K562 (cell line): ENCODE measurements around the gene INO80. TPM values are rescaled to one million over a fixed set of nuclear protein-coding genes. Genes with fewer than 3 reads are reported as not detected.

Experiments
- ATAC-seq: fragments of 200-7000 bp; cut with Tn5 transposase; 3 replicates; pipeline ENCODE4 v1.9.1; 2020; ENCODE audit warnings: moderate library complexity
- BruUV-seq: library from RNA; stranded (reverse); fragments of 400-500 nt; replicated peaks from 2 replicates; lab custom pipeline; 2021; lab: Mats Ljungman, UMichigan
- CTCF ChIA-PET: fragments of 300-600 bp; formaldehyde crosslinking; extraction: SDS; loops from one replicate; lab custom pipeline; 2021; ENCODE audit warnings: low intra/inter-chr PET ratio; lab: Yijun Ruan, JAX
- POLR2A ChIA-PET: fragments of 300-600, 350-650 bp; sonication (Branson Sonifier 250); formaldehyde crosslinking; extraction: SDS; loops from one replicate; lab custom pipeline; 2021; ENCODE audit warnings: antibody characterized with exemption, inconsistent platforms; lab: Yijun Ruan, JAX
- DNase-seq, 4 experiments: peaks; one replicate each; pipeline versions ENCODE4 v3.0.0 to v3.0.0-alpha.2; 2011 to 2018; ENCODE audit warnings: low spot score in 3 of 4, mixed read lengths in 3 of 4; ENCODE audit errors: extremely low read depth in 1 of 4
- FAIRE-seq: peaks from 2 replicates; lab custom pipeline; 2011; peaks lifted over from hg19 to GRCh38; lab: Jason Lieb, UNC
- H2AFZ ChIP-seq: 2 replicates; pipeline ENCODE4 v1.6.0; 2011; ENCODE audit warnings: low read depth, low read length, control low read depth, inconsistent platforms
- H3K27ac ChIP-seq: fragments of 200-600 bp; 3 replicates; pipeline ENCODE4 v1.8.0; 2011; ENCODE audit warnings: low read depth, mild to moderate bottlenecking, control low read depth, inconsistent platforms, low read length, moderate library complexity, mixed read lengths; ENCODE audit errors: extremely low read depth
- H3K27me3 ChIP-seq, 2 experiments: fragments of 300-600 bp in 1 of 2; 2 replicates in 1 of 2; 3 replicates in 1 of 2; pipeline versions ENCODE4 v1.6.0 to v1.8.0; 2011; ENCODE audit warnings: inconsistent platforms in 2 of 2, low read length in 2 of 2, mild to moderate bottlenecking in 1 of 2, mixed read lengths in 1 of 2, moderate library complexity in 1 of 2; ENCODE audit not compliant: control insufficient read depth in 2 of 2, insufficient read depth in 2 of 2
- H3K36me3 ChIP-seq: fragments of 300-600 bp; 3 replicates; pipeline ENCODE4 v1.8.0; 2011; ENCODE audit warnings: mild to moderate bottlenecking, low read length, inconsistent platforms; ENCODE audit not compliant: control insufficient read depth, insufficient read depth
- H3K4me1 ChIP-seq, 2 experiments: fragments of 200-600 bp in 1 of 2; replicated peaks in 1 of 2; 2 replicates in 1 of 2; 3 replicates in 1 of 2; pipeline versions ENCODE4 v1.5.1 to v1.8.0; 2011; ENCODE audit warnings: inconsistent platforms in 2 of 2, low read length in 2 of 2, mild to moderate bottlenecking in 1 of 2, mixed read lengths in 1 of 2, moderate library complexity in 1 of 2; ENCODE audit not compliant: control insufficient read depth in 2 of 2, insufficient read depth in 2 of 2
- H3K4me2 ChIP-seq: 2 replicates; pipeline ENCODE4 v1.6.1; 2011; ENCODE audit warnings: low read length, control low read depth, inconsistent platforms, mixed read lengths; ENCODE audit not compliant: insufficient read depth
- H3K4me3 ChIP-seq: fragments of 200-600 bp; sonication (generic), shearing (Covaris generic); 2 replicates; pipeline ENCODE4 v1.5.1; 2016; ENCODE audit warnings: control low read depth, inconsistent platforms
- H3K79me2 ChIP-seq: fragments of 200-600 bp; 3 replicates; pipeline ENCODE4 v1.8.0; 2011; ENCODE audit warnings: low read length, inconsistent platforms; ENCODE audit not compliant: control insufficient read depth, insufficient read depth
- H3K9ac ChIP-seq, 2 experiments: 2 replicates each; pipeline versions ENCODE4 v1.6.0 to v1.6.1; 2011; ENCODE audit warnings: low read depth in 2 of 2, low read length in 2 of 2, control low read depth in 1 of 2, inconsistent platforms in 1 of 2, mild to moderate bottlenecking in 1 of 2, mixed read lengths in 1 of 2; ENCODE audit not compliant: insufficient read depth in 1 of 2
- H3K9me1 ChIP-seq: one replicate; pipeline ENCODE4 v1.6.0; 2011; ENCODE audit warnings: inconsistent platforms, mild to moderate bottlenecking, low read length, moderate library complexity; ENCODE audit not compliant: control insufficient read depth, insufficient read depth
- H3K9me3 ChIP-seq: replicated peaks from 2 replicates; pipeline ENCODE4 v1.5.1; 2011; ENCODE audit warnings: low read depth, low read length, inconsistent platforms; ENCODE audit not compliant: control insufficient read depth, insufficient read depth
- H4K20me1 ChIP-seq: replicated peaks from 2 replicates; pipeline ENCODE4 v1.6.1; 2011; ENCODE audit warnings: low read length, inconsistent platforms, mixed read lengths; ENCODE audit not compliant: control insufficient read depth, insufficient read depth
- IRF2 ChIP-seq: sonication (generic); formaldehyde crosslinking; IDR thresholded peaks from 2 replicates; pipeline ENCODE4 v1.8.1; 2022; ENCODE audit warnings: mild to moderate bottlenecking, missing genetic modification reagents
- POLR2G ChIP-seq: fragments of 200-400 bp; formaldehyde crosslinking; IDR thresholded peaks from 2 replicates; pipeline ENCODE4 v1.6.1; 2017; ENCODE audit warnings: low read depth, mild to moderate bottlenecking, antibody characterized with exemption, low read length, moderate library complexity
- RBFOX2 ChIP-seq: fragments of 200-400 bp; formaldehyde crosslinking; IDR thresholded peaks from 2 replicates; pipeline ENCODE4 v1.6.1; 2017; ENCODE audit warnings: low read depth, mild to moderate bottlenecking, low read length, moderate library complexity
- RBM22 ChIP-seq: fragments of 200-400 bp; formaldehyde crosslinking; IDR thresholded peaks from 2 replicates; pipeline ENCODE4 v1.6.1; 2018; ENCODE audit warnings: low read length, low read depth; ENCODE audit not compliant: poor library complexity, severe bottlenecking
- WGBS: fragments of 100-300 bp; shearing (Covaris generic); methylation state at CpG from one replicate; pipeline ENCODE4 v1.1.6; 2016; ENCODE audit warnings: low coverage, mixed read lengths; ENCODE audit not compliant: insufficient coverage; ENCODE audit errors: missing lambda C conversion rate; 5-methylcytosine and 5-hydroxymethylcytosine counted together
- in situ Hi-C: fragments of 300-500 bp; cut with MboI; formaldehyde crosslinking; loops from 4 replicates; pipeline ENCODE4 v1.15.0; 2018; ENCODE audit warnings: inconsistent platforms, mixed read lengths
- intact Hi-C: fragments of 100-400 bp; cut with micrococcal nuclease; formaldehyde crosslinking; loops from 2 replicates; pipeline ENCODE4 v1.14.2; 2022
- polyA plus RNA-seq, 8 experiments: library from polyadenylated mRNA; depleted of rRNA in 4 of 8; stranded (reverse) in 5 of 8; unstranded in 3 of 8; fragments of >200 nt; fragmentation: Nextera tagmentation in 2 of 8; fragmentation: Illumina TruSeq in 1 of 8; extraction: Ambion mirVana in 2 of 8; extraction: Trizol in 1 of 8; gene quantifications; 2 replicates each; pipeline versions ENCODE4 v1.2.1 to v1.2.3, GENCODE V29; 2011 to 2014; ENCODE audit warnings: inconsistent platforms in 1 of 8, missing spikeins in 1 of 8
- total RNA-seq, 7 experiments: library from RNA; depleted of rRNA in 6 of 7; stranded (reverse); fragments of >200 nt in 6 of 7; fragmentation: Illumina TruSeq in 2 of 7; extraction: Trizol in 2 of 7; gene quantifications; 2 replicates each; pipeline versions ENCODE4 v1.2.1 to v1.2.3, GENCODE V29; 2011 to 2021; ENCODE audit warnings: low replicate concordance in 1 of 7
- TF ChIP-seq, protein P1 (sequence below): sonication (generic); formaldehyde crosslinking; IDR thresholded peaks from 2 replicates; pipeline ENCODE4 v1.8.0; 2022; ENCODE audit warnings: missing genetic modification reagents, mild to moderate bottlenecking, moderate library complexity, borderline replicate concordance
- TF ChIP-seq, protein P2 (sequence below): sonication (generic); formaldehyde crosslinking; IDR thresholded peaks from 2 replicates; pipeline ENCODE4 v1.8.1; 2023; ENCODE audit warnings: mild to moderate bottlenecking, missing genetic modification reagents

INO80 gene
- total and polyA plus RNA-seq, 9 of the 15 experiments (the other 6 are each of a cell fraction or from before 2014, with no cell fraction given), result 1.1 to 25.7 (median 19.9) TPM

DNA sequence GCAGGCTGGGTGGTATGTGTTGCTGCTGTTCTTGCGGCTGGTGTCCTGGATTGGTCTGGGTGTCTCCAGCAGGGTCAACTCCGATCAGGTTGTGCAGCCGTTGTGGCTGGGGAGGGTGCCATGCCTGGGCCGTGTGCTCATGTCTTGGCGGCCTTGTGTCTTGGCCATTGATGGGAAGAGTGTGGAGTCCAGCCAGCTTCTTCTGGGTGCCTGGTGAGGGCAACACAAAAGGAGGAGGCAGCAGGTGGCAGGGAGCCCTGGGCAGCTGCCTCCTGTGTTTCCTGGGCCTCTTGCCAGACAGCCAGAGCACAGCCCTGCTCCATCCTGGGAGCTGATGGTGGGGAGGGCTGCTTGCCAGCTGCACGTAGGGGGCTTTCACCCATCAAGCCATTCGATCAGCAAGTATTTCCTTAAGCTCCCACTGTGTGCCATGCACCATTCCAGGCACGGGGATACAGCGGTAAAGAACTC is 158.5 kb downstream of the INO80 start:
- Histone ChIP-seq H3K9ac (no peak overlapping the region), H3K79me2 (peaks cover 9% of the 10 kb centered on the region; the same call in 2 of the 3 replicates), H3K4me2 (no peak overlapping the region), H3K4me3 (no peak overlapping the region), H3K36me3 (no peaks in the 10 kb centered on the region; the same call in 2 of the 3 replicates), H3K4me1 (peaks cover 7 to 36% of the 10 kb centered on the region in 2 experiments; a peak in 4 of 5 replicates), H3K9me1 (peaks cover 2% of the 10 kb centered on the region), H2AFZ (no peak overlapping the region), H3K27ac (no peak overlapping the region), H3K9me3 (no peaks in the 10 kb centered on the region), H3K27me3 (no peaks in the 10 kb centered on the region; a peak in 1 of 5 replicates), H4K20me1 (peaks cover 5% of the 10 kb centered on the region; the same call in 1 of the 2 replicates)
- TF ChIP-seq RBFOX2 (peak; percentile 72), IRF2 (CRISPR knock-in tag) (no peak), RBM22 (peak; percentile 69), POLR2G (peak; percentile 76)
- TF ChIP-seq, protein P1, sequence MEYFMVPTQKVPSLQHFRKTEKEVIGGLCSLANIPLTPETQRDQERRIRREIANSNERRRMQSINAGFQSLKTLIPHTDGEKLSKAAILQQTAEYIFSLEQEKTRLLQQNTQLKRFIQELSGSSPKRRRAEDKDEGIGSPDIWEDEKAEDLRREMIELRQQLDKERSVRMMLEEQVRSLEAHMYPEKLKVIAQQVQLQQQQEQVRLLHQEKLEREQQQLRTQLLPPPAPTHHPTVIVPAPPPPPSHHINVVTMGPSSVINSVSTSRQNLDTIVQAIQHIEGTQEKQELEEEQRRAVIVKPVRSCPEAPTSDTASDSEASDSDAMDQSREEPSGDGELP (CRISPR knock-in tag), result peak; percentile 39; the same call in 1 of the 2 replicates
- TF ChIP-seq, protein P2, sequence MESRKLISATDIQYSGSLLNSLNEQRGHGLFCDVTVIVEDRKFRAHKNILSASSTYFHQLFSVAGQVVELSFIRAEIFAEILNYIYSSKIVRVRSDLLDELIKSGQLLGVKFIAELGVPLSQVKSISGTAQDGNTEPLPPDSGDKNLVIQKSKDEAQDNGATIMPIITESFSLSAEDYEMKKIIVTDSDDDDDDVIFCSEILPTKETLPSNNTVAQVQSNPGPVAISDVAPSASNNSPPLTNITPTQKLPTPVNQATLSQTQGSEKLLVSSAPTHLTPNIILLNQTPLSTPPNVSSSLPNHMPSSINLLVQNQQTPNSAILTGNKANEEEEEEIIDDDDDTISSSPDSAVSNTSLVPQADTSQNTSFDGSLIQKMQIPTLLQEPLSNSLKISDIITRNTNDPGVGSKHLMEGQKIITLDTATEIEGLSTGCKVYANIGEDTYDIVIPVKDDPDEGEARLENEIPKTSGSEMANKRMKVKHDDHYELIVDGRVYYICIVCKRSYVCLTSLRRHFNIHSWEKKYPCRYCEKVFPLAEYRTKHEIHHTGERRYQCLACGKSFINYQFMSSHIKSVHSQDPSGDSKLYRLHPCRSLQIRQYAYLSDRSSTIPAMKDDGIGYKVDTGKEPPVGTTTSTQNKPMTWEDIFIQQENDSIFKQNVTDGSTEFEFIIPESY (CRISPR knock-in tag), result peak; percentile 25; the same call in 1 of the 2 replicates
- CTCF ChIA-PET, result no interaction called here
- POLR2A ChIA-PET, result interaction anchor here (0.6 to 2.5 kb wide), 6 partner anchors 9 to 555 kb away, joined by 3 to 10 read pairs (median 4); no protein-coding TSS in a partner anchor
- DNase-seq, result no peak
- WGBS, result 35% methylated on average over 8 of the region's 9 CpGs
- in situ Hi-C loops (no loop called here), intact Hi-C loops (no loop called here)
- no peak for FAIRE-seq
- BruUV-seq, result no TSS peak
- peak; percentile 15 for ATAC-seq
